HG03378 (cell line): ENCODE data around the gene RNF217.
"Not testable (repeated sequence)": the region's sequence is repeated elsewhere in the genome, so short reads cannot be mapped to it uniquely, and the experiment has no call there.

Source experiments
- ATAC-seq: cut with Tn5 transposase; IDR thresholded peaks from one replicate; pipeline ENCODE4 v1.9.1; 2021; ENCODE audit warnings: mild to moderate bottlenecking, moderate library complexity; ENCODE audit not compliant: unreplicated experiment

RNF217 gene

DNA sequence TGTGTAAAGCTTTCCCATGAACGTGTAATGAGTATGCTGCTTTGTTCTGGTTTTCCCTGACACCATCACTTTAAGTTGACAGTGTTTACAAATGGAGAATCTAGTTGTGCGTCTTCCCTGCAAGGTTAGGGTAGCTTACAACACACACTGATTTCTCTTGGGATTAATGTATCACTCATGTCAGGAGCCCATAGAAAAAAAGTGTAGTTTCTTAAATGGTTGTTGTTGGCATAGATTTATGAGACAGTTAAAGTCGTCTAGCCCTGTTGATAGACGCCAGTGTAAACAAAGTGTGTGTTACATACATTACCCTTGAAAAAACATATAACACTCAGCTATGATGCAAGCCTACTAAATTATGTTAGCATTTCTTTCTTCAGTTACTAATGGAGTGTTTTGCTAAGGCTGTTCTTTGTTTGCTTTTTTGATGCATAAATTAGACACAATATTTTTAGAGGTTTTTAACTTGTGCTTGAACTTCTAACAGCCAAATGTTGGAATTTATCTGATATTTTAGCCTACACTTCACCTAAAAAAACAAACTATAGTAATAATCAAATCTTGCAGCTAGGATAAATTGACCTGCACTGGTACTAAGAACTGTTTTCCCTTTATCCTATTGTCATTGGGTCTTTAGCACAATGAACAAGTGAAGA is 88.6 kb downstream of the RNF217 start:
- no peak for ATAC-seq

DNA sequence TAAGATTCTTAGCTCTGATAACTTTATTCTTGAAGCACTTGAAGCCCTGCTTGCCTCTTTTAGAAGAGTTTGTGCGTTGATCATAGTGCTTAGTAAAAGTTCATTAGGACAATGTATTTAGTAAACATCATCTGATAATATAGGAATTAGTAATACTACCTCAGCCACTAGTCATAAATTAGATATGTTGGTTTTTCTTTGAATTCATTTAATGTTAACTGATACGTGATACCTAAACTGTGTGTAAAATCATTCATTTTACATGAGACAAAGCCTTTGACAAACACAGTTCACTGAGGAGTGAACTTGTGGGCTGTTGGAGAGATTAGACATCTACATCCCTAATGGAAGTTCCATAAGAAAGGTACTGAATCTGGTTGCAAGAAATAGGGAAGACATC is 91.6 kb downstream of the RNF217 start:
- ATAC-seq = no peak

DNA sequence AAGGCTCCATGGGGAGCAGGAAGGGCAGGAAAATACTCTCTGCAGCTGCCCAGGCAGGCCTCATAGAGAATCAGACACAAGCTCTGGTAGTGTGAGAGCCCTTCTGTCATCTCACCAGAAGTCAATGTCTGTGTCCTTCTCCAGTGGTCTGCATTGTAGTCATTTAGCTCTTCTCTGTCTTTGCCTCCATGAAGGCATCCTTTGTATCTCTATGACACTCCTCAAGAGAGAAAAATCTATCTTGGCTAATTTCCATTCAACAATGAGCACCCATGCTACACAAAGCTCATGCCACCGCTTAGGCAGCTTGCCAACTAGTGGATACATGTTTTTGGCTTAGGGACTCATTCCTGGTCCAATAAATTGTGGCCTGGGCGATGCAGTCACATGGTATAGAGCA is 92.1 kb downstream of the RNF217 start:
- ATAC-seq = no peak

DNA sequence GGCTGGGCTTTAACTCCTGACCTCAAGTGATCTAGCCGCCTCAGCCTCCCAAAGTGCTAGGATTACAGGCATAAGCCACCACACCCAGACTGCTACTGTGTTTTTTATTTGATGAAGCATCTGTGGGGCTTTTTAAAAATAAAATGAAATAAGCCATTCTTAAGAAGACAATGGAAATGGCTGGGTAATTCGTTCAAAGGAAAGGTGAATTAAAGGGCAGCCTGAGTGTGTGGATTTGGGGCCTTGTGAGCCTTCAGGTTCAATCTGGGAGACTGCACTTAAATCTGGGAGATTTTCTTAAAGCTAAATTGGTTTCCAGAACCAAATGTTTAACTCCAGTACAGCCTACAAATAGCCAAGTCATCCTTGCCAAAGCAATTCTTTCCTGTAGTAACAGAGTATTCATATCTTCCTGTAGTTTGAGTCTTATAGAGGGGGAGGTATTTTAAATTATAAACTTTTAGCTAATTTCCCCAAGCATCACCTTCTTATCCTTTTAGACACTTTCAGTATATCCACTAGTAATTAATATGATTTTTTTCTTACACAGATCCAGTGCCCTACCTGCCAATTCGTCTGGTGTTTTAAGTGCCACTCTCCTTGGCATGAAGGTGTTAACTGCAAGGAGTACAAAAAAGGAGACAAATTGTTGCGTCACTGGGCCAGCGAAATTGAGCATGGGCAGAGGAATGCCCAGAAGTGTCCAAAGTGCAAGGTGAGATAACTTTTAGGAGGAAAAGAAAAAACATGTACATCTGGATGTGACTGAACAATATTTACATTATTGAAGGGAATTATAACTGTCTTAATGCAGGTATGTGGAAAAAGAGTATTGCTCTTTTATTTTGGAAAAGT is 95.4 kb downstream of the RNF217 start:
- no peak for ATAC-seq

DNA sequence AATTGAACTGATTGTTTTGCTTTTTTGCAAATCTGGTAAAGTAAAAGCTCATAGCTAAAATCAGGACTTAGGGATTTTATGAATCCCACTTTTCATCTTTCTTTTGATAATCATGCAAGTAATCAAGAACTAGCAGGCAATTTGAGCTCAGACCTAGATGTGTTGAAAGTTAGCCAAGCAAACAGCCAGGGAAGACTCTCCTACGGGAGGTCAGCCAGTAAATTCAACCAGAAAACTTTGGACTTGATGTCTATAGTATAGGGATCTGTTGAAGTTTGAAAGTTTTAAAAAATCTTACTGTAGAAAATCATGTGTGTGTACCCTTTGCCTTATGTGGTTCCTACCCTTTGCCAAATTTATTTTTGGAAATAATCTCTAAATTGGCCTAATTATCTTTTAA is 96.3 kb downstream of the RNF217 start:
- ATAC-seq = no peak

DNA sequence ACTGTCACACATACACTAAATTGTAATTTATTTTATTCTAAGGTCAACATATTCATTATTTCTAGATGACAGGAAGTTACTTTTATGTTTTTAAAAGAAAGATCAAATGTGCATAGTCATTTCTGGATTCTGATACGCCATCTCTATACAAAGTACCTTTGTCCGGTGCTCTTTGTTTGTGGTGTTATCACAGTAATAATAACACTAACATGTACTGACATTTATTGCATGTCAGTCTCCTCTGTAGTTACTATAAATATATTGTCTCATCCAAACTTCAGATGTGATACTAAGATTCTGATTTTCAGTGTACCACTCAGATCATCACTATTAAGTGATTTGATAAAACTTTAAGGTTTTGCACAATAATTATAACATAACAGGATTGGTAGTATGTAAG is 101.1 kb downstream of the RNF217 start:
- ATAC-seq = no peak

DNA sequence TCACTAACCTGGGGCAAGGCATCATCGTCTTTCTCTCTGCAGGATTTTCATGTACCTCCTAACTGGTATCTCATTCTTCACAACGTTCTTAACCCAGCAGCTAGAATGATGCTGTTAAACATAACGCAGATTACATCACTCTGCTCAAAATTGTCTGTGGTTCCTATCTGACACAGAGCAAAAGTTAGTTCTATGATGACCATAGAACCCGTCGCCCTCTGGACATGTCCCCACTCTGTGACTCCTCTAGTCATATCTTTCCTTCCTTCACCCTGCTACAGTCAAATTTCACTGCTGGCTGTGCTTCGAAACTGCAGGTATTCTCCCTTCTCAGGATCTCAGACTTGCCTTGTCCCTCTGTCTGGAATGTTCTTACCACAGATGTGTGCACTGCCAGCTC is 103.9 kb downstream of the RNF217 start:
- no peak for ATAC-seq

DNA sequence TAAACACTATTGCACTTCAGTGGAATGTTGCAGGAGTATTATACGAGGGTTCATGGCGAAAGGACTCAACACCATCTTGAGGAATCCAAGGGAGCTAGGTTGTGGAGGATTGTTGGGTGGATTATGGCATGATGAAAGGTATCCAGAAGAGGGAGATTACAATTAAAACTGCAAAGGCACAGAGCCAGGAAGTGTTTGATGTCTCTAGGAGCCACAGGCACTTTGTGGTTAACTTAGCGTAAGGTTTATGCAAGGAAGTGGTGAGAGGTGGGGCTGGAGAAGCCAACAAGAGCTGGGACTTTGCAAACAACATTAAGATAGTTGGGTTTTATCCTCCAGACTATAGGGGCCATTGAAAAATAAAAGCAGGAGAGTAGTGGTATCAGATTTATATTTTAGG is 104.7 kb downstream of the RNF217 start:
- no peak for ATAC-seq

DNA sequence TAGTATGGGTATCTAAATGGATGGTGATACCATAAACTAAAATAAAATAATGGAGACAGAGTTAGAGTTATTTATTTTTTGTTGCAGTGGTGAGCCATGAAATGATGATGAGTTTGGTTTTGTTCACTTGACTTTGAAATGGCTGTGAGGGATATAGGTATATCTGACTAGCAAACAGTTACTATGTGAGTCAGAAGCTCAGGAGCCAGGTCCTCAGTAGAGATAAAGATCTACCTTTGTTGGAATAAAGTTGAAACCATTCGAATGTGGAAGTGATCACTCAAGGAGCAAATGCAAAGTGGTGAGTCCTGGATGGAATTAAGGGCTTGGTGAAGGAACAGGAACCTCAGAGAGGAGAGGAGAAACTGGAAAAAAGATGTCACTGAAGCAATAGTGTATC is 105.3 kb downstream of the RNF217 start:
- no peak for ATAC-seq

DNA sequence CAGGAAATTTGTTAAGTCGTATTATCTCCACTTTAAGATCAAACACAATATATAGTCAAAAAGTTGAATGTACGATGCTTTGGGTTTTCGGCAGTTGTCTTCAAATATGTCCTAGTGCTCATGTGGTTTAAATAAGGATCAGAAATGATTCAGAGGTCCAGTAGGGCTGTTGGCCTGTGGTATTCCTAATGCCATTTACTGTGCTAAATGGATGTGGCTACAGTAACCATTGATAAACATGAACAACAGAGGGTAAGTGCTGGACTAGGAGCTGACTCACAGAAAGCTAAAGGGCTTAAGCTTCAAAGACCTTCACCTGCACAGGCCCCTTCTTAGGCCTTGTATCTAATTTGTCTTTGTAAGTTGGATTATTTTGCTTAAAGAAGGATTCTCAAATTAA is 110.8 kb downstream of the RNF217 start:
- ATAC-seq = no peak

DNA sequence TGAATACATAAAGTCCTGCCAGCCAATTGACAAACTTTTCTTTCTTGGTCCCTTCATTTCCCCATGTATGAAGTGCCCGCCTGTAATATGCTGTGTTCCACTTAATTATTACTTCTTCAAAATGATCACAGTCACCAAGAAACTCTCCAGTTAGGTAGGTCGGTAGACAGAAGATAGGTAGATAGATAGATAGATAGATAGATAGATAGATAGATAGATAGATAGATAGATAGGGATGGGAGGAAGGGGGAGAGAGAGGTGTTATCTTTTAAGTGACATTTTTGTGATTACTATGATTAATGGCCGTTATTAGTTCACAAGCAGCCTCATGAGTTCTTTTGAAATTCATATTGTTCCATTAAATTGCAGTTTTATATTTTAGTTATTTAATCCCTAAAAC is 111.9 kb downstream of the RNF217 start:
- no peak for ATAC-seq

DNA sequence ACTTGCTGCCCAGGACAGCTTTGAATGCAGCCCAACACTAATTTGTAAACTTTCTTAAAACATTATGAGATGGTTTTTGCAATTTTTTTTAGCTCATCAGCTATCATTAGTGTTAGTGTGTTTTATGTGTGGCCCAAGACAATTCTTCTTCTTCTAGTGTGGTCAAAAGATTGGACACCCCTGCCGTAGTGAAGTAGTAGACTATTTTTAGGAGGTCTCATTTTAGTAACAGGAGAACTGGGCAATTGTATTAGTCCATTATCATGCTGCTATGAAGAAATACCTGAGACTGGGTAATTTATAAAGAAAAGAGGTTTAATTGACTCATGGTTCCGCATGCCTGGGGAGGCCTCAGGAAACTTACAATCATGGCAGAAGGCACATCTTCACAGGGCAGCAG is 112.8 kb downstream of the RNF217 start:
- not testable (repeated sequence) for ATAC-seq

DNA sequence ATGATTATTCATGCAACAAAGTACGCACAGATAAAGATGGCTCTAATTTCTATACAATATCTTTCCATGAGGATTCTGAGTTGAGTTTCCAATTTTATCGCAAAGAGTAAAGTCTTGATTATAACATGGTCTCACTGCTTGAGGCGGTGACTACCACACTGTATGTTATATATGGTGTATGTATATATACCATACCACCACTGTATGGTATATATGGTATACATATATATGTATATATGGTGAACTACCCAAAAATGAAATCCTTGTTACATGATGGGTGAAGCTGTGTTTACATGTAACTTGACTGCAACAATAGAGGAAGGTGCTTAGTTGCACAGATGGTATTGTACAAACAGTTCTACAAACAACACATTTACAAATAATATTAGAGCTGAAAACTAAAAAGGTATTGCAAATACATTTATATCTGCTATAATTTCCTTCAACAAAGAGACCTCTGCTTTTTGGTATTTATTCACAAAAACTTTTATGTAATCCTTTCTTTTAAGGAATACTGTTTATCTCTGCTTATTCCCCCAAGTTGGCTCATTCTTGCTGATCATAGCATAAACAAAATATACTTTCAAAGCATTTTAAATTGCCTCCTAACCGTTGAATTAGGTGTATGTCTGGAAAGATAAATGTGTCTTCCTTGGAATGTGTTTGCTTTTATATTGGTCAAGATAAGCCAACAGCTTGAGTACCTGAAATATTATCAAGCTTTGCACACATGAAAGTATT is 113.7 kb downstream of the RNF217 start:
- no peak for ATAC-seq

DNA sequence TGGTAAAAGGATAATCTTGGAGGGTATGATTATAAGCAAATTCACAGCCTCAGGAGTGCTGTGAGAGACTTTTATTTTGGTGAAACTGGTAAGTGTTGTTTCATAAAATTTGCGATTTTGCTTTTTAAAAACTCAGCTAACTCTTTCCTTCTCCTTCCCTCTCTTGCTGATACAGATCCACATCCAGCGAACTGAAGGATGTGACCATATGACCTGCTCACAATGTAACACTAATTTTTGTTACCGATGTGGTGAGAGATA is 114.2 kb downstream of the RNF217 start:
- ATAC-seq = no peak

DNA sequence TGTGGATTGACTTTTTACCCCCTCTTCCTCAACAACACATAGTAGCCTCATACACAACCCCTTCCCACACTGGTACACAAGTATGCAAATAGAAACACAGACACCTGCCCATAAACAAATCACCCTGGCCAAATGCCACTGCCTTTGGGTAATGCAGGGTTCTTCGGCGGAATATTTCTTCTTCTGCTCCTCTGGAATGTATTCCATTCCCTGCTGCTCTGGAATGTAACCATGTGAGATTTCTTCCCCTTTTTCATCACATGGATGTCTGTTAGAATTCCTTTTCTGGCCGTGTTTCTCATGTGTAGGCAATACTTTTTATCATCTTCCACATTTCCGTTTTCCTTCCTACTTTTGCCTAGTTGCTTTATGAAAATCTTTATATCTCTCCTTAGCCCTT is 115.2 kb downstream of the RNF217 start:
- no peak for ATAC-seq

DNA sequence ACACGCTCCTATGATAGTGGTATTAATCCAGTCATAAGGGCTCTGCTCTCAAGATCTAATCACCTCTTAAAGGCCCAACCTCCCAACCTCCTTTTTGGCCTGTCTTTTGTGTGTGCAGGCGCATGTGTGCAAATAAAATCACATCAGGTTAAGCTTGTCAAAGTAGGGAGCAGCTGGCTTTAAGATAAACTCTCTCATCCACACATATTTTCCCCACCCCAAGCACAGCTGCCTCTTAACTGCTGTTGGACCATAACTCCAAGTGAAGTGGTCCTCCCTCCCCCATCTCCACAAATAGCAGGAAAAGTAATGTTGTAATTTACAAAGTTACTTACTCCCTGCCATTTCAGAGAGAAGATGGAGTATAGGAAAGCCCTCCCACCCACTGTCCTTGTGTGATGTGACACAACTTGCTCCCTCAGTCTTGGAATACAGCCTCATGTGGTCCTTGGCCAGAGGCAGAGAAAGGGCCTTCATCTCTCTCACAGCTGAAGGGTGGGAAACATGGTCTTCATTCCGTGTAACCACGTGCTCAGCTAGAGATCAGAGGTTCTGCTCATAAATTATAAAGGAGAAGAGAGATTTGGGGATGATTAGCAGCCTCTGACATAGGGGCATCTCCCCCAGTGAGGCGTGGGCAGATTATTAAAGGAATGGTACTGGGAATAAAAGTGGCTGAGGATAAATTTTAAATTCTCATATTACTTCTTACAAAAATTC is 116.5 kb downstream of the RNF217 start:
- no peak for ATAC-seq

DNA sequence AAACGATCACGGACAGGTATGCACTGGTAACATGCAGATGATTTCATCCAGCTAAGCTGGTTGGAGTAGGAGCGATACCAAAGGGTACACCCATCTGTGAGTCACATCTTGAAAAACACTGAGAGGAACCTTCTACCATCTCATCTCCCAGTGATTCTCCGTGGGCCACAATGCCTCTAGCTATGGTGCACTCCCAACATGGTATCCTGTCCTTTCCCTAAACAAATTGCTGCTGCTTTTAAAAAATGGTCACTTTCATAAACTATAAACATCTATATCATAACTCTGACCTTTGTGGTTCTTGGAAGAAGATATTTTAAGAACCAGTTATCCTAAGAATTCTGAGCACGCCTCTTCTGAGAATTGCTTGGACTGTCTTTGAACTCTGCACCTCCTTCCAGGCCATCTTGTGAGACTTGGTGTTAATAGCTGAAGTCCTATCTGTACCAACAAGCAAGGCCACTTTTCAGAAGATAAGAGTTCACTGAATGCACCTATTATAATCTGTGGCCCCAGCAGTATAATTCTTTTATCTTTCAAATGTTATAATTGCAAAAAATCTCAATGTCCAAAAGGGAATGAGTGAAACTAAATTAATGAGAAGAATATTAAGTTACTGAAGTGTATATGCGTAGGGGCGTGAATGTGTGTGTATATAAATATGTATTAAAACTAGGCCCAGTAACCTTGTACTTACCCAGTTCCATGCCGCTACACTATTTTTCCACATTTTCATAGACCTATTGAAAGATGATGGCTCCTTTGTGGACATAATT is 120.9 kb downstream of the RNF217 start:
- ATAC-seq = no peak

DNA sequence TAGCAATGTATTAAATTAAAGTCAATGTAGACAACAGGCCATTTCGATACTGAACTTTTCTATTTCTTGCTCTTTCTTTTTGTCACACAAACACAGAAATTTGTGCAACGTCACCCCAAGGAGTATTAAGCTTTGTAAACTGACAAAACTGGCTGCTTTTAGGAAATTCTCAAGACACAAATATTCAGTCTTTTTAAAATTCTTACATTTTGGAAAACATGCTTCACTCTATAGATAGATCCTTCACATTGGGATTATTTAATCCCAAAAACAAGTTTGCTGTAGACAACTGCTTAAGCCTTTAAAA is 121.4 kb downstream of the RNF217 start:
- no peak for ATAC-seq

DNA sequence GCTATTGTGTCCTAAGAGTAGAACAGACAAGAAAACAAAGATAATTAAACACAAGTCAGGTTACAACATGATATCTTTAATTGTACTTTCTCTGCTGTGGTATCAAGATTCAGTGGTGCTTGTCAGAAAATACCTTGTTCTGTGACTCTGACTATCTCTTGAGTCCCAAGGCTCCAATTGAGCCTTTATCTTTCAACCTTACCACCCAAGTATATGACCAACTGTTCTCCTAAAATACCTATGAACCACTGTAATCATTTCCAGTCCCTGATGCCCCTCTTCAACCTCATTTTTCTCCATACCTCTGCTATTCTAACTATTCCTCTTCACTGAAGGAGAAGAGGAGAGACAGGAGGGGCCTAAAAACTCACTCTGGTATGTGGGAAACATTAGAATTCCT is 124.5 kb downstream of the RNF217 start:
- ATAC-seq = no peak

DNA sequence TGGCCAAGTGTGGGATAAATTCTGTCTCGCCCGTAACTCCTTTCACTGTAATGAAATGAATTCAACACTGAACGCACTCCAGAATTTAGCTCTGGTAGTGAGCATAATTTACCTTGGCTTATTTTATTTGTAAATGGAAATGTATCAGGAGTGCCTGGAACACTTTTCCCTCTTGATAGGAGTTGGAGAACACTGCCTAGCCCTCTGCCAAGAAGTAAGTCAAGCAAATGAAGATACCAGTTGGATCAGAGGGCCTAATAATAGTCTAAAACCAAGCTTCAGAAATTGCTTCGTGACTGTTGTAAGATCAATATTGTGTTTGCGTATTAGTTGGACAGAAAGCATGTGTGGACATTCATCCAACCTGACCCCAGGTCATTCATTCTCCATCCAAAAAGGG is 126.7 kb downstream of the RNF217 start:
- ATAC-seq = no peak

DNA sequence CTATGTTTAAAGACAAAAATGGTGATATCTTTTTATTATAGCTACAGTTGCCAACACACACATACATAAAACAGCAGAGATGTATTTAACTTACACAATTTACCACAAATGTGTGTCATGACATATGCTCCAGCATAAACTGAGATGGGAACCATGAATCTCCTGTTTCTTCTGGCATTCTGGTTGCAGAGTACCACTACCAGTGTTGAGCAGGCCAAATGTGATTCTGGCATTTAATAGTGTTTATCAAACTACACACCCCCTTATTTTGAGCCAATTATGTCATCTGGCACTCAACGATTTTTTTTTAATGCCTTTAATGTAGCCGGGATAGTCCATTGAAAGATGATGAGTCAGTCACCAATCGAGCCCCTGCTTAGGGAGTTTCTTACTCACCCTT is 132.3 kb downstream of the RNF217 start:
- no peak for ATAC-seq
